Loucy (cell line): ENCODE measurements around the gene SRSF8.

Experiments
- EZH2phosphoT487 ChIP-seq: fragments of 200-600 bp; IDR thresholded peaks from 2 replicates; pipeline ENCODE4 v1.6.1; 2018; ENCODE audit warnings: antibody characterized with exemption, mild to moderate bottlenecking, moderate library complexity, borderline replicate concordance
- TF ChIP-seq, protein P1 (sequence below): fragments of 200-600 bp; sonication (generic); conservative IDR thresholded peaks from 2 replicates; pipeline ENCODE4 v1.5.1; 2014; ENCODE audit warnings: mild to moderate bottlenecking, antibody characterized with exemption, low read length

DNA sequence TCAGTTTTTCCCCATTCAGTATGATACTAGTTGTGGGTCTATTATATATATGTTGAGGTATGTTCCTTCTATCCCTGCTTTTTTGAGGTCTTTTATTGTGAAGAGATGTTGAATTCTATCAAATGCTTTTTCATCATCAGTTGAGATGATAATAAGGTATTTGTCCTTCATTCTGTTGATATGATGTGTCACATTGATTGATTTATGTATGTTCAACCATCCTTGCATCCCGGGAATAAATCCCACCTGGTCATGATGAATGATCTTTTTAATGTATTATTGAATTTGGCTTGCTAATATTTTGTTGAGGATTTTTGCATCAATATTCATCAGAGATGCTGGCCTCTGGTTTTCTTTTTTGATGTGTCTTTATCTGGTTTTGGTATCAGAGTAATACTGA is 48.9 kb downstream of the SRSF8 start:
- TF ChIP-seq, protein P1, sequence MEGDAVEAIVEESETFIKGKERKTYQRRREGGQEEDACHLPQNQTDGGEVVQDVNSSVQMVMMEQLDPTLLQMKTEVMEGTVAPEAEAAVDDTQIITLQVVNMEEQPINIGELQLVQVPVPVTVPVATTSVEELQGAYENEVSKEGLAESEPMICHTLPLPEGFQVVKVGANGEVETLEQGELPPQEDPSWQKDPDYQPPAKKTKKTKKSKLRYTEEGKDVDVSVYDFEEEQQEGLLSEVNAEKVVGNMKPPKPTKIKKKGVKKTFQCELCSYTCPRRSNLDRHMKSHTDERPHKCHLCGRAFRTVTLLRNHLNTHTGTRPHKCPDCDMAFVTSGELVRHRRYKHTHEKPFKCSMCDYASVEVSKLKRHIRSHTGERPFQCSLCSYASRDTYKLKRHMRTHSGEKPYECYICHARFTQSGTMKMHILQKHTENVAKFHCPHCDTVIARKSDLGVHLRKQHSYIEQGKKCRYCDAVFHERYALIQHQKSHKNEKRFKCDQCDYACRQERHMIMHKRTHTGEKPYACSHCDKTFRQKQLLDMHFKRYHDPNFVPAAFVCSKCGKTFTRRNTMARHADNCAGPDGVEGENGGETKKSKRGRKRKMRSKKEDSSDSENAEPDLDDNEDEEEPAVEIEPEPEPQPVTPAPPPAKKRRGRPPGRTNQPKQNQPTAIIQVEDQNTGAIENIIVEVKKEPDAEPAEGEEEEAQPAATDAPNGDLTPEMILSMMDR: no peak
- no peak for TF ChIP-seq EZH2phosphoT487
